AG20443 (cell line): ENCODE data around the gene MICOS13.

Experiments
- DNase-seq: peaks from one replicate; pipeline ENCODE4 v3.0.0; 2012; ENCODE audit warnings: low spot score, mixed read lengths

The MICOS13 gene

DNA sequence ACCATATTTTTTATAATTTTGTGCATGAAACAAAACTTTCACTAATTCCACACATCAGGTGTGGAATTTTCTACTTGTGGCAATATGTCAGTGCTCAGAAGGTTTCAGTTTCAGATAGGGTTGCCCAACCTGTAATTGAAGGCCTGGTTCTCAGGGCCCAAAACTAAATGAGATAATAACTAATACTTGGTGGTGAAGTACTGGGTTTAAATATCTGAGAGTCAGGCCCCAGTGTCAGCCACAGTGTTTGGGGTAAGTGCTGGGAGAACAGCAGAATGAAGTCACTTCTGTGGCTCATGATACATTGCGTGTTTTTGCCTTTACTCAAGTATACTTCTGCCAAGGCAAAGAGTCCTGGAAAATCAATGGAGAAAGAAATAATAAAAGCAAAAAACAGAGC, 51.9 kb downstream of the MICOS13 start:
- peak; percentile 66 for DNase-seq
